Esophagus squamous epithelium (tissue), 4 donors: ENCODE results near the gene TMEM182.
A peak's percentile ranks its signal among the peaks of the same experiment; 100 is the strongest.

Experiments
- POLR2A ChIP-seq, 4 donors: fragments of 450-650 bp; IDR thresholded peaks; one replicate each; pipeline ENCODE4 v1.6.1; 2017; ENCODE audit warnings: antibody characterized with exemption in 4 of 4, mild to moderate bottlenecking in 4 of 4, moderate library complexity in 3 of 4
- TF ChIP-seq, protein P1 (sequence below), 6 experiments: fragments of 450-650 bp in 4 of 6; fragments of 200-600 bp in 2 of 6; sonication (generic) in 2 of 6; IDR thresholded peaks; one replicate each; pipeline ENCODE4 v1.5.1; 2016 to 2019; ENCODE audit warnings: antibody characterized with exemption in 6 of 6, mild to moderate bottlenecking in 4 of 6, moderate library complexity in 4 of 6

DNA sequence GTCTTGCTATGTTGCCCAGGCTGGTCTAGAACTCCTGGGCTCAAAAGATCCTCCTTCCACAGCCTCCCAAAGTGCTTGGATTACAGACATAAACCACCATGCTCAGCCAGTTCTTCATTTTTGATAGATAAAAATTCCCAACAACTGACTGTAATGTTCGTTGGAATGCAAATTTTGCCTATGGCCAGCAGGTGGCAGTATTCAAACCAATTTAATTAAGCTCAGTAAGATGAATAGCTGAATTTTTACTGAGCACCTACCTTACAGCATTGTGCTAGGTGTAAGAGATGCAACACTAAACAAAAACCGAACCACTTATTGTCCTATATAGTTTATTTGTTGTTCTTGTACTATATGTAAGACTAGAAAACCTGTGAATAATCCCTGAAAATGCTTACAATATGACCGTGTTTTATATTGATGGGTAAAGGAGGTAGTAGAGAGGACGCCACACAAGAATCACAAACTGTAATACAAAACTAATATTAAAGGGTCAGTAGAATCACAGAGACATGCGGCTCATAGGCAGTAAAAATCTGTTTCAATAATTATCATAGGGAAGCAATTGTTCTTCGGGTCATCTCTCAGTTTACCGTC lies 8.2 kb upstream of the TMEM182 start:
- TF ChIP-seq, protein P1, sequence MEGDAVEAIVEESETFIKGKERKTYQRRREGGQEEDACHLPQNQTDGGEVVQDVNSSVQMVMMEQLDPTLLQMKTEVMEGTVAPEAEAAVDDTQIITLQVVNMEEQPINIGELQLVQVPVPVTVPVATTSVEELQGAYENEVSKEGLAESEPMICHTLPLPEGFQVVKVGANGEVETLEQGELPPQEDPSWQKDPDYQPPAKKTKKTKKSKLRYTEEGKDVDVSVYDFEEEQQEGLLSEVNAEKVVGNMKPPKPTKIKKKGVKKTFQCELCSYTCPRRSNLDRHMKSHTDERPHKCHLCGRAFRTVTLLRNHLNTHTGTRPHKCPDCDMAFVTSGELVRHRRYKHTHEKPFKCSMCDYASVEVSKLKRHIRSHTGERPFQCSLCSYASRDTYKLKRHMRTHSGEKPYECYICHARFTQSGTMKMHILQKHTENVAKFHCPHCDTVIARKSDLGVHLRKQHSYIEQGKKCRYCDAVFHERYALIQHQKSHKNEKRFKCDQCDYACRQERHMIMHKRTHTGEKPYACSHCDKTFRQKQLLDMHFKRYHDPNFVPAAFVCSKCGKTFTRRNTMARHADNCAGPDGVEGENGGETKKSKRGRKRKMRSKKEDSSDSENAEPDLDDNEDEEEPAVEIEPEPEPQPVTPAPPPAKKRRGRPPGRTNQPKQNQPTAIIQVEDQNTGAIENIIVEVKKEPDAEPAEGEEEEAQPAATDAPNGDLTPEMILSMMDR (IDR thresholded peaks at IDR 0.05) = peak; percentile 52 to 80 (median 70)
- no peak for TF ChIP-seq POLR2A (IDR thresholded peaks at IDR 0.05)
